Measurements from ENCODE around the gene CSPG4. TPM values are rescaled to one million over a fixed set of nuclear protein-coding genes. Genes with fewer than 3 reads are reported as not detected.

CSPG4 gene
- total RNA-seq, 6 experiments from 2014 or later = 0.12 to 0.29 (median 0.20) TPM

GRCh38 chr15:75727031-75727531, 14.4 kb upstream of the CSPG4 start:
- peak in 2 of 3 donors; percentile 17 to 48 for DNase-seq
- Histone ChIP-seq H3K9me3 (no peaks in the 10 kb centered on the region), H3K27ac (no peak overlapping the region)

GRCh38 chr15:75725719-75726607, 13.3 kb upstream of the CSPG4 start:
- intact Hi-C loops (cut with DNase I) = loop anchor here (5.0 to 10.0 kb wide), 2 partner anchors 69 to 71 kb away; no protein-coding TSS in a partner anchor
- 75% methylated on average over 10 of the region's 11 CpGs for WGBS (ENCODE audit: insufficient coverage, low coverage, low lambda C conversion rate, missing lambda C conversion rate)
- TF ChIP-seq, protein P1, sequence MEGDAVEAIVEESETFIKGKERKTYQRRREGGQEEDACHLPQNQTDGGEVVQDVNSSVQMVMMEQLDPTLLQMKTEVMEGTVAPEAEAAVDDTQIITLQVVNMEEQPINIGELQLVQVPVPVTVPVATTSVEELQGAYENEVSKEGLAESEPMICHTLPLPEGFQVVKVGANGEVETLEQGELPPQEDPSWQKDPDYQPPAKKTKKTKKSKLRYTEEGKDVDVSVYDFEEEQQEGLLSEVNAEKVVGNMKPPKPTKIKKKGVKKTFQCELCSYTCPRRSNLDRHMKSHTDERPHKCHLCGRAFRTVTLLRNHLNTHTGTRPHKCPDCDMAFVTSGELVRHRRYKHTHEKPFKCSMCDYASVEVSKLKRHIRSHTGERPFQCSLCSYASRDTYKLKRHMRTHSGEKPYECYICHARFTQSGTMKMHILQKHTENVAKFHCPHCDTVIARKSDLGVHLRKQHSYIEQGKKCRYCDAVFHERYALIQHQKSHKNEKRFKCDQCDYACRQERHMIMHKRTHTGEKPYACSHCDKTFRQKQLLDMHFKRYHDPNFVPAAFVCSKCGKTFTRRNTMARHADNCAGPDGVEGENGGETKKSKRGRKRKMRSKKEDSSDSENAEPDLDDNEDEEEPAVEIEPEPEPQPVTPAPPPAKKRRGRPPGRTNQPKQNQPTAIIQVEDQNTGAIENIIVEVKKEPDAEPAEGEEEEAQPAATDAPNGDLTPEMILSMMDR (IDR thresholded peaks at IDR 0.05) = no peak
- TF ChIP-seq POLR2A (IDR thresholded peaks at IDR 0.05) = no peak
- peak in 2 of 3 donors; percentile 11 to 27 for DNase-seq
- H3K27ac ChIP-seq = no peak overlapping the region
- H3K27me3 ChIP-seq = no peaks in the 10 kb centered on the region
- H3K4me3 ChIP-seq = no peak overlapping the region
- H3K9me3 ChIP-seq = no peaks in the 10 kb centered on the region
- no peaks in the 10 kb centered on the region for H3K36me3 ChIP-seq
- ATAC-seq = no peak
- H3K4me1 ChIP-seq = peaks cover 0 to 12% (median 3%) of the 10 kb centered on the region in 4 donors

More at GRCh38 chr15:75727031-75727531, 14.4 kb upstream of the CSPG4 start:
- 86% methylated on average over 1 of the region's 20 CpGs for WGBS (ENCODE audit: insufficient coverage, low coverage, low lambda C conversion rate, missing lambda C conversion rate)
- TF ChIP-seq, protein P1 (IDR thresholded peaks at IDR 0.05) = no peak
- TF ChIP-seq POLR2A (IDR thresholded peaks at IDR 0.05) = no peak
- H3K36me3 ChIP-seq = no peaks in the 10 kb centered on the region
- no peaks in the 10 kb centered on the region for H3K27me3 ChIP-seq
- peaks cover 0 to 12% (median 2%) of the 10 kb centered on the region in 4 donors for H3K4me1 ChIP-seq
- H3K4me3 ChIP-seq = no peak overlapping the region
- intact Hi-C loops (cut with DNase I) = loop anchor here (5.0 to 10.0 kb wide), 2 partner anchors 68 to 70 kb away; no protein-coding TSS in a partner anchor
- no peak for ATAC-seq

DNA sequence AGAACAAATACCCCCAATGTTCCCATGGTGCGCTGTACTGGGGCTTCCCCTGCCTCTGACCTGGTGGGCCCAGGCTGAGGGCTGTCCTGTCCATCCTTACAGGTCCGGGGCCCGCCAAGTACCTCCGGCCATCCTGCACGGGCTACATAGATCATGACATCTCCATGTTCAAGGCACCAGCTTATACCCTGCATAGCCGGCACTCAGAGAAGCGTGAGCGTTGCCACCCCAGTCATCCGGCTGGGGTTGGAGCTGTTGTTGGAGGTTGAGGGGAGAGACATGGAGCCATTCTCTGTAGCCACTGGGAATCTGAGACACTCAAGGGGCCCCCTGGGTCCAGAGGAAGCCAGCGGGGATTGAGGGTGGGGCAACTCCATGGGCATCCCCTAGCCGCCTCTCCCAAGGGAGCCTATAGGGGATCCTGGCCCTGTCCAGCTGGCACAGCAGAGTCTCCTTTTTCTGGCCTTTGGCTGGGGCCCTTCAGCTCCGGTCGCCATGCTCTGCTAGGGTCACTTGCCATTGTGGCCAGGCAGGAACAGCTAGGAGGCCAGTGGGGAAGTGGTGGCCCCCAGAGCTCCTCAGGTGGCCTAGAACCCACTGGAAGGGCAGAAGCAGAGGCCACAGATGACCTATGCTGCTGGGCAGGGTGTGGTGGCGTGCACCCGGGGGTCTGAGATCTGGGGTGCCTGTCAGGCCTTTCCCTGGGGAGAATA, 12.5 kb upstream of the CSPG4 start:
- H3K27me3 ChIP-seq = no peaks in the 10 kb centered on the region
- no peaks in the 10 kb centered on the region for H3K9me3 ChIP-seq
- TF ChIP-seq, protein P1 (IDR thresholded peaks at IDR 0.05) = no peak
- no peak for TF ChIP-seq POLR2A (IDR thresholded peaks at IDR 0.05)
- intact Hi-C loops (cut with DNase I) = loop anchor here (5.0 to 10.0 kb wide), 2 partner anchors 70 to 72 kb away; no protein-coding TSS in a partner anchor
- DNase-seq = peak in 2 of 3 donors; percentile 15 to 44
- peaks cover 0 to 12% (median 5%) of the 10 kb centered on the region in 4 donors for H3K4me1 ChIP-seq
- no peak overlapping the region for H3K4me3 ChIP-seq
- no peak overlapping the region for H3K27ac ChIP-seq
- H3K36me3 ChIP-seq = no peaks in the 10 kb centered on the region
- WGBS (ENCODE audit: insufficient coverage, low coverage, low lambda C conversion rate, missing lambda C conversion rate) = 96% methylated on average over 5 of the region's 15 CpGs
- no peak for ATAC-seq

DNA sequence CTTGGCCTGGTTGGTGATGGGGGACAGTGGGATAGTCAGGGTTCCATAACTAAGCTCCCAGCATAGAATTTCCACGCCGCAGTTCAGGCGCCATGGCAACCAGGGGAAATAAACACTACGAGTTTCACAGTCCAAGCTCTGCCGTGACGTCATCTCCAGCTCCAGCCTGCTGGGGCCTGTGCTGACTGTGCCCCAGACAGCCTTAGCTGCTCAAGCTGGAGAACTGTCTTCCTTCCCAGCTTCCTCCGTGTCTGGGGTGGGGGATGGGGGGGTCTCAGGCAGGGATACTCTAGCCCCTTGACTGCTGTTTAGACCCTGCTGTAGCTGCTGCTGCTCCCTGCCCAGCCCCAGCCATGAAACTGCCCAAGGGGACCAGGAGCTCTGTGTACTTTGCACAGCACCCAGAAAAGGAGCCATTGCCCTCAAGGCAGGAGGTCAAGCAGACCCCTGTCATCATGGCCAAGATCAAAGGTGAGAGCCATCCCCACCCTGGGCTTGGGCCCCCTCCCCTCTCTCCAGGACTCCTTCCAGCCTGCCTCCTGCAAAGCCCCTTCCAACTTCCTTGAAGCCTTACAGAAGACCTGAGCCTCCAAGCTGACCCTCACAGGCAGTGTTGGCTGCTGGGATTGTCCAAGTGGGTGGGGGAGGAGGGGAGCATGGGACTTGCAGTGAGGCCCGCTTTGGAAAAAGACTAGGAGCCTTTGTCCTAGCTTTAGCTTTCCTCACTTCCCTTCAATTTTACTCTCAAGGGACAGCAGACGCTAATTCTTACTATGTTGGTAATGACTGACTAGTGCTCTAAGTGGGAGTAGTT, 11.4 kb upstream of the CSPG4 start:
- intact Hi-C loops (cut with DNase I) = loop anchor here in 1 of 2 donors (10.0 kb wide), 1 partner anchor 71 kb away; no protein-coding TSS in a partner anchor
- 35% methylated on average over 6 of the region's 9 CpGs for WGBS (ENCODE audit: insufficient coverage, low coverage, low lambda C conversion rate, missing lambda C conversion rate)

More for the DNA sequence above, 11.4 kb upstream of the CSPG4 start:
- DNase-seq (peak; percentile 88 to 93 (median 89)), ATAC-seq (peak; percentile 83 to 91 (median 86))
- Histone ChIP-seq H3K4me1 (peaks cover 0 to 12% (median 5%) of the 10 kb centered on the region in 4 donors), H3K4me3 (no peak overlapping the region), H3K36me3 (no peaks in the 10 kb centered on the region), H3K27me3 (no peaks in the 10 kb centered on the region), H3K9me3 (no peaks in the 10 kb centered on the region), H3K27ac (peak overlapping the region in 2 of 3 donors; percentile 45 to 52)
- no peak for TF ChIP-seq POLR2A (IDR thresholded peaks at IDR 0.05)
- TF ChIP-seq, protein P1 (IDR thresholded peaks at IDR 0.05) = no peak

Data from right lobe of liver (tissue), 6 donors.